GM12891 (cell line): ENCODE measurements around the gene IFNG. TPM values are rescaled to one million over a fixed set of nuclear protein-coding genes. Genes with fewer than 3 reads are reported as not detected.
"Not testable (repeated sequence)": the region's sequence is repeated elsewhere in the genome, so short reads cannot be mapped to it uniquely, and the experiment has no call there.

Experiments used
- DNase-seq: peaks from one replicate; pipeline ENCODE4 v3.0.0; 2011; ENCODE audit warnings: low spot score; ENCODE audit not compliant: insufficient read length
- FAIRE-seq: peaks from 2 replicates; lab custom pipeline; 2011; peaks lifted over from hg19 to GRCh38; lab: Jason Lieb, UNC
- PAX5 ChIP-seq: IDR thresholded peaks from 2 replicates; pipeline ENCODE4 v1.6.1; 2011; ENCODE audit warnings: low read length, moderate library complexity, mild to moderate bottlenecking; ENCODE audit not compliant: insufficient read depth, severe bottlenecking
- POLR2A ChIP-seq: IDR thresholded peaks from 2 replicates; pipeline ENCODE4 v1.6.1; 2011; ENCODE audit warnings: low read depth, low read length, control low read depth
- POLR2AphosphoS5 ChIP-seq: IDR thresholded peaks from 2 replicates; pipeline ENCODE4 v1.6.1; 2011; ENCODE audit warnings: low read depth, low read length, control low read depth
- POU2F2 ChIP-seq: IDR thresholded peaks from 2 replicates; pipeline ENCODE4 v1.6.1; 2011; ENCODE audit warnings: low read depth, mild to moderate bottlenecking, control low read depth, low read length, moderate library complexity
- SPI1 ChIP-seq: IDR thresholded peaks from 2 replicates; pipeline ENCODE4 v1.6.1; 2011; ENCODE audit warnings: low read depth, low read length, control low read depth
- TAF1 ChIP-seq: IDR thresholded peaks from 2 replicates; pipeline ENCODE4 v1.6.1; 2011; ENCODE audit warnings: low read depth, low read length, control low read depth
- polyA plus RNA-seq: library from polyadenylated mRNA; unstranded; fragments of >200 nt; gene quantifications from one replicate; pipeline ENCODE4 v1.2.1, GENCODE V29; 2012; ENCODE audit warnings: low read depth, missing spikeins, inconsistent platforms; ENCODE audit not compliant: missing spikeins

The IFNG gene
- not detected for polyA plus RNA-seq

DNA sequence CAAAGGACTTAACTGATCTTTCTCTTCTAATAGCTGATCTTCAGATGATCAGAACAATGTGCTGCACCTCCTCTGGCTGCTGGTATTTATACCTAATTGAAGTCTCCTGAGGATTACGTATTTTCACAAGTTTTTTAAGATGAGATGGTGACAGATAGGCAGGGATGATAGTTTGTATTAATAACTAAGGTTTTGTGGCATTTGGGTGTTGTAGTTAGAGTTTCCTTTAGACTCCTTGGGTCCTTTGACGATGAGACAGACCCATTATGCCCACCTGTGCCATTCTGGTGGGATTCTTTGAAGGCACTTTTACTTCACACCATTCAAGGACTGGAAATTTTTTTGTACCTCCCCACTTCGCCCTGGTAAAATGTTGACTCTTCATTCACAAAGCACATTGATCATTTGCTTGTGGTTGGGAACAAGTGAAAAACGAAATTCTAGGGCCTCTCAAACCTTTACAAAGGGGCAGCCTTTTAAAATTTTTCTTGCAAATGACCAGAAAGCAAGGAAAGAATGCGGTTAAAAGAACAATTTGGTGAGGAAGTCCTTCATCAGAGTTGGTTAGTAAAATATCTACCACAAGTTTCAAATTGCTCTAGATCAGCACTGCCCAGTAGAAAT lies at the start of gene IFNG:
Gene IFNG, minus strand, starts transcription at position 60 of the 624 bp plus-strand sequence. CDS start 125 bp downstream, outside the sequence.
- peak; percentile 47 for FAIRE-seq
- no peak for DNase-seq
- TF ChIP-seq POLR2AphosphoS5 (no peak), SPI1 (no peak), POLR2A (no peak), TAF1 (no peak), PAX5 (no peak), POU2F2 (no peak)

GRCh38 chr12:68209048-68209728 lies 49.6 kb upstream of the IFNG start:
- FAIRE-seq, DNase-seq: not testable (repeated sequence)

DNA sequence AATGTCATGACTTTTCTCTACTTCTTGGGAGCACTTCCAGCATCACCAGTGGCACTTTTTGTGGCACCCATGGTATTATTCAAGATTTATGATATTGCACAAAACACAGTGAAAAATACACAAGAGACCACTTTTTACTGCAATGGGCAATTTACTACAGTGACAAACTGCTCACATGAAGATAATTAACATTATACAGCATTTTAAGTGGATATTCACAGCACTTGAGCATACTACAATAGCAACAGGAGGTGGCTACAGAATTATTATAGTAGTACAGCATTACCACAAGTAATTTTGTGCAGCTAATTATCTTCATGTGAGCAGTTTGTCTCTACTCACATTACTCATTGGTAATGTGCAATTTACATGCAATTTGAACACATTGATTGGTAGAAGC lies 47.7 kb upstream of the IFNG start:
- DNase-seq: no peak
- TF ChIP-seq POU2F2 (no peak), PAX5 (no peak), TAF1 (no peak), SPI1 (no peak), POLR2AphosphoS5 (no peak), POLR2A (no peak)
- FAIRE-seq: no peak

DNA sequence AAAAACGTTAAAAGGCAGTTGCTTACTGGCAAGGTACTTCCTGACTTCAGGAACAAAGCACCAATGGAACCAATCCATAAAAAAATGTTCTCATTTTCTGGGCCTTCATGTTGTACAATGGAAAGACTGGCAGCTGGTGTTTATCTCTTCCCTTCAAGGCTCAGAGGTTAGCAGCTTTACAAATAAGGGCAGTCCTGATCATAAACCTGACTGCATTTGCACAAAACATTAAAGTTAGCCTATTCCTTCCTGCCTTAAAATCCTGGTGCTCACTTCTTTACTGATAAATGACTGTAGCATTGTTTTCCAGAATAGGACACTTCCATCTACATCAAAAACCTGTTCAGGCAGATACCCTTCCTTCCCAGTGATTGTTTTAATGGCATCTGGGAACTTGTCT lies 46.9 kb upstream of the IFNG start:
- DNase-seq (no peak), FAIRE-seq (no peak)
- TF ChIP-seq POLR2A (no peak), SPI1 (no peak), POLR2AphosphoS5 (no peak), PAX5 (no peak)

GRCh38 chr12:68203460-68203875 lies 43.9 kb upstream of the IFNG start:
- DNase-seq (no peak), FAIRE-seq (peak; percentile 51)
- no peak for TF ChIP-seq POLR2A
- TF ChIP-seq POU2F2: no peak
- no peak for TF ChIP-seq PAX5
- TF ChIP-seq TAF1: no peak
- TF ChIP-seq POLR2AphosphoS5: no peak

DNA sequence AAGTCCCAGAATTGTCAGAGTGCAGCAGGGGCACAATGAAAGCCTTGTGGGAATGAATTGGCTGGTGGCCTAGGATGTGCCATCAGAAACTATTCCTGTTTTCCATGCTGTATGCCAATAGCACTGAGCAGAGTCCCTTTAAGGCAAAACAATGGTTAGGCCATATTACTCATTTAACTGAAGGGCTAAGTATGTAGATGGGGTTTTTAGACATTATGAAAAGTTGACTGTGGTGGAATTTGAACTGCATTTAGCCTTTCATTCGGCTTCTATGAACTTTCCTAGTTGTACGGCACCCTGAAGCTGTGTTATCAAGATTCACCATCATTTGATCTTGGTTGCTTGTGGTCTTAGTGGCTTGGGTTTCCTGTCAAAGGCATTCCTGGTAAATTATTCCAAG lies 41.3 kb upstream of the IFNG start:
- FAIRE-seq (no peak), DNase-seq (no peak)
- TF ChIP-seq POLR2A (no peak), TAF1 (no peak), POU2F2 (no peak), PAX5 (no peak), SPI1 (no peak), POLR2AphosphoS5 (no peak)

- DNase-seq (no peak), FAIRE-seq (no peak)
- TF ChIP-seq TAF1 (no peak), POLR2A (no peak), SPI1 (no peak), PAX5 (no peak)
These were observed 39.6 kb upstream of the IFNG start for GRCh38 chr12:68199127-68199526.

- no peak for FAIRE-seq
- DNase-seq: no peak
- no peak for TF ChIP-seq PAX5
- TF ChIP-seq POLR2AphosphoS5: no peak
- TF ChIP-seq SPI1: no peak
- TF ChIP-seq POU2F2: no peak
These were observed 39.1 kb upstream of the IFNG start for GRCh38 chr12:68198507-68199086.

DNA sequence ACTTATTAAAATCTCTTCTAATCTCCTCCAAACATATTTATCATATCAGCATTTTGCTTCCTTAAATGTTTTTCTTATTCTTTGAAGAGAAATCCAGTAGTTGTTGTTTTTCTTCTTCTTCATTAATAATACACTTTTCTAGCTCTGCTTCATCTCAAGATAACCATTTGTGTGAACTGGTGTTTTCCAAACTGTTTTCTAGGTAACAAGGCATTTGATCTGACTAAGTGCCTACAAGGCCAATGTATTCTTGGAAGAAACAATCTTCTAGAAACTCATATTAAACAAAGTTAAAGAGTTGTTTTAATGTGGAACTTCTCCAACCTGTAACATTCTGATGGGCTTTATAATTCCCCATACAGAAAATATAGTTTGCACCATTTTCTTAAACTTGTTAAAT lies 30.8 kb upstream of the IFNG start:
- TF ChIP-seq SPI1: no peak
- TF ChIP-seq POLR2A: no peak
- no peak for TF ChIP-seq POU2F2
- TF ChIP-seq PAX5: no peak
- no peak for TF ChIP-seq TAF1
- TF ChIP-seq POLR2AphosphoS5: no peak
- DNase-seq: no peak
- no peak for FAIRE-seq

- no peak for DNase-seq
- TF ChIP-seq POLR2A (no peak), POU2F2 (no peak), SPI1 (no peak), POLR2AphosphoS5 (no peak), TAF1 (no peak), PAX5 (no peak)
- FAIRE-seq: no peak
These were observed 30.3 kb upstream of the IFNG start for GRCh38 chr12:68189821-68190242.

GRCh38 chr12:68185598-68185997 lies 26.1 kb upstream of the IFNG start:
- TF ChIP-seq SPI1: no peak
- TF ChIP-seq POLR2AphosphoS5: no peak
- no peak for TF ChIP-seq TAF1
- TF ChIP-seq POLR2A: no peak
- TF ChIP-seq PAX5: no peak
- TF ChIP-seq POU2F2: no peak
- FAIRE-seq (no peak), DNase-seq (no peak)
